Kidney capillary endothelial cell (primary cell): ENCODE data around the gene AK1.
A peak's percentile ranks its signal among the peaks of the same experiment; 100 is the strongest.
"Not testable (repeated sequence)": the region's sequence is repeated elsewhere in the genome, so short reads cannot be mapped to it uniquely, and the experiment has no call there.

Experiments used
- DNase-seq: peaks from one replicate; pipeline ENCODE4 v3.0.0-alpha.2; 2018; ENCODE audit warnings: low spot score

Gene AK1

GRCh38 chr9:127884427-127884911 lies 7.0 kb upstream of the AK1 start:
- DNase-seq = no peak

GRCh38 chr9:127883959-127884358 lies 6.5 kb upstream of the AK1 start:
- no peak for DNase-seq

GRCh38 chr9:127881715-127882114 lies 4.2 kb upstream of the AK1 start:
- not testable (repeated sequence) for DNase-seq

DNA sequence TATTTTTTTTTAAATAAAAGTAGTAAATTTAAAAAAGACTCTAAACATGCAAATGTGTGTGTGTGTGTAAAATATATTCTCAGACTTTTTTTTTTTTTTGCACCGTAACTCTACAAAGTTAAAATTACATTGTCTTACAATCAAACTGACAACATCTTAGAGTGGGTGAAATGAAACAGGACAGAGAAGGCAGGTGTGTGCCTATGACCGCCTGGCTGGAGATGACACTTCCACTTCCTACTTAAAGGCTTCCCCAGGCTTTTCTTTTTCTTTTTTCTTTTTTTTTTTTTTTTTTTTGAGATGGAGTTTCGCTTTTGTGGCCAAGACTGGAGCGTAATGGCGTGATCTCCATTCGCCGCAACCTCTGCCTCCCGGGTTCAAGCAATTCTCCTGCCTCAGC lies 2.7 kb upstream of the AK1 start:
- no peak for DNase-seq

GRCh38 chr9:127878652-127879390 lies 1.3 kb upstream of the AK1 start:
- DNase-seq = no peak

DNA sequence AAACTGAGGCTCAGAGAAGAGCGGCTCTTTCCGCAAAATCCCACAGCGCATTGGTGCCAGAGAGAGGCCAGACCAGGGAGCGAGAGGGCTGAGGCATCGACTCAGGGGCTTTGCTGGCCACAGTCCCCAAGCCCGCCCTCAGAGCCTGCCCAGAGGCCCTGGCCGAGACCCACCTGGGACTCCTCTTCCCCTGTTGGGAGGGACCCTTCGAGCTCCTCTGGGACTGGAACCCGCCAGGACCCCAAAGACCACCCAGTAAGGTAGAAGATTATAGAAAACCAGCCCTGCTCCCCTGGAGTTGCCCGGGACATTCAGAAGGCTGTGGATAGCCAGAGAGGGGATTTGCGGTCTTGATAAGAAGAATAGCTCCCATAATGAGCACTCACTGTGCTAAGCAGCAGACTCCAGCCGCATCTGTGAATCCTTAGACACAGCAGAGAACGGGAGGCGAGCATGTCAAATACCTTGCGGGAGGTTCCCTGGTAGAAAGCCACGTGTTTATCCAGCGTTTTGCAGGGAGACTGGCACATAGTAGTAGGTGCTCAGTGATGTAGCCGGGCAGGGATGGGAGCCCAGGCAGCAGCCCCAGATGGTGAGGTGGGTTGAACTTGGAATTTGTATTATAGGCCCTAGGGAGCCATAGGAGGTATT lies 651 bp upstream of the AK1 start:
- DNase-seq = no peak

DNA sequence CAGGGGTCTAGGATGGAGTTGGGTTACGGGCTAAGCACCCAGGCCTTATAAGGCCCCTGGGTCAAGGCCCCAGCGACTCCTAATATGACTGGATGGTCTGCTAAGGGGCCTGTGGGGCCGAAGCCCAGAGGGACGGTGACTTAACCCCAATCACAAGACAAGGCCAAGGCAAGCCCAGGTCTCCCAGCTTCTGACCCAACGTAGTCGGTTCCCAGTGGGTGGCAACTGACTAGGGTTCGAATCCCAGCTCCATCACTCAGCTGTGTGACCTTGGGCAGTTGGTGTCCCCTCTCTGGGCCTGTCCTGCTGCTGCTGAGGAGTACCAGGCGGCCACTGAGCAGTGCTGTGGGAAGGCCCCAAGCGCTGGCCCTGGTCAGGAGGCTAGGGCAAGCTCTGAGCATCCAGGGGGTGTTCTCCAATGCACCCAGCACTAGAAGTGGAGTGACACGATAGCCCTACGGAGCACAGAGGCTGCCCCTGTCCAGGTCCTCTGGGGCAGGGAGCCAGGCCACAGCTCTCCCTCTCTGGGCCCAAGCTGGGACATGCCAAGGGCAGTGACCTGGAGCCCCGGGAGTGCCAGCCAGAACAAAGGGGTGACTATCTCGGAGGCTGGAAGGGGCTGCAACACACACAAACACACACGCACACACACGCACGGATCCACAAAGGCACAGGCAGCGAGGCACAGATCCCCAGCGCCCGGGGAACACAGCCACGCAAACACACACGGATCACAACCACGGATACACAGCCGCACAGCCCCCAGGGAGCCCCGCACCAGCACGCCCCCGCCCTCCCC lies 512 bp downstream of the AK1 start:
- no peak for DNase-seq

DNA sequence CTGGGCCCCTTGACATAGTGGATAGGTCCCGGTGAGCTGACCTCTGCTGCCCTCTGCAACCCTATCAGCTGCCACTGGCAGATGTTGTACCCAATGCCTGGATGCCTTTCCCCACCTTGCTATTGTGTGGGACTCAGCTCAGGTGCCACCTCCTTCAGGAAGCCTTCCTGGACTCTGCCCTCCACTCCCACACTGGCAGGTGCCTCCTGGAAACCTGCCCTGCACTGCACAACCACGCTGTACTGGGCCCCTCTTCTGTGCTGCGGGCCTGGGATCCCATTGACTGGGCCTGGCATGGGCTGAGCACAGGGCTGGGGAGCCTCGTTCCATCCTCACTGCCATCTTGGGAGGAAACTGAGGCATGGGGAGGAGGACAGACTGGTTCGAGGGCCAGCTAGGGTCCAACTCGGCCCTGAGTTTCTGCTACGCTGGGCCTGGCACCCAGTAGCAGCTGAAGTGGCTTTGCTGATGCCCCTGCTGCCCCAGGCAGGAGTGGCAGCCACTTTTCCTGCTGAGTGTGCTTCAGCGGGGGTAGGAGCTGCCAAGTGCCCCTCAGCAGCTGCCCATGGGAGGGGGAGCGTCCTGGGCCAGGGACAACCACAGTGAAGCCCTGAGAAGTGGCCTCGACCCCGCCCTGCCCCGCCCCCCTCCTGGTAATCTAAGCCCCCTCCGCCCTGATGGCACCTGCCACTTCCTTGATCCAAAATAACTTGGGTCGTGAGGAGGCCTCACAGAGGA lies 1.3 kb downstream of the AK1 start:
- DNase-seq = no peak

GRCh38 chr9:127875306-127875966 lies 2.0 kb downstream of the AK1 start:
- no peak for DNase-seq

DNA sequence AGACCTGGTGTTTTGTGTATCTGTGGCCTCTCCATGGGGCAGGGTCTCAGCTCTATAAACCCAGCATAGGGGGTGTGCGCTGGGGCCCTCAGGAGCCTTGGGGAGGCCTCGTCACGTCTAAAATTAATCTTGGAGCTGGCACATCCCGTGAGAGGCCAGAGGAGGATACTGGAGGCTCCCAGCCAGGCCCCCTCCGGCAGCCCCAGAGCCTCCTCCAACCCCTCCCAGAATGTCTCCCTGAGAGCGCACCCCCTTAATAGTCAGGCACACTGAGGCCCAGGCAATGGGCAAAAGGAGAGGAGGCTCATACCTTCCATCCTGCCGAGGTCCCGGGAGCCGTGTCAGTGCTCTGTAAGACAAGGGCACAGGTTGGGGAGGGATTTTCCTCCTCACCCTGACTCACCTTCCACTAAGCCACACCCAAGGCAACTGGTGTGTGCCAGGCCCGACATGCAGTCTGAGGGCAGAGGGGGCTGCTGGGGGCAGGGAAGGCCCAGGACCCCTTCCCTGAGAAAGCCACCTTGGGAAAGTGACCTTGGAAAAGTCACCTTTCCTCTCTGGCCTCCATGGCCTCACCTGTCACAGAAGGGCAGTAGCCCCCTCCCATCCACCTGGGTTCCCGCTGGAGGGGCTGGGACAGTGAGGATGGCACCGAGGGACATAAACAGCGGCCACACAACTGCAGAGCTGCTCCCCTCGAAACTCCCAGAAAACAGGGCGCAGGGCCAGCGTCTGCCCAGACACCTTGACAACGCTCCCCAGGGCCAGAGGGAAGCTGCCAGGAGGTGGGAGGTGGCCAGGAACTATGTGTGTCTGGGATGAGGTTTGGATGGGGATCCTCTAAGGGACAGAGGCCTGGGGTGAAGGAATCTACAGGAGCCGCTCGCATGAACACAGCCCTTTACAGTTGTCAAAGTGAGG lies 2.9 kb downstream of the AK1 start:
- no peak for DNase-seq

DNA sequence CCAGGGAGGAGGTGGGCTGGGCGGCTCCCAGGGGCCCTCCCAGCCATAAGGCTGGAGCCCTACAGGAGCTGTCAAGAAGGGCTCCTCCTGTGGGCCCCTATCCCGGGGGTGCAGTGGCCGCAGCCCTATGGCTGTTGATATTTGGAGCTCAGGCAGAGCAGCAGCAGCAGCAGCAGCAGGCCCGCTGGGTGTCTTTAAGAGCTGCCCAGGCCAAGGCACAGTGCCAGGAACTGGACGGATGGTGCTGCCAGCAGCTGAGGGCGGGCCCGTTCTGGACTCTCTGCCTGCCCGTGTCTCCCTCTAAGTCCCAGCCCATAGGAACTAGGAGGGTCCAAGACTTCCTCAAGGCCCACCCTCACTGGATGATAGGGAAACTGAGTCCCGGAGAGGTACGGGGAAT lies 3.6 kb downstream of the AK1 start:
- DNase-seq = no peak

DNA sequence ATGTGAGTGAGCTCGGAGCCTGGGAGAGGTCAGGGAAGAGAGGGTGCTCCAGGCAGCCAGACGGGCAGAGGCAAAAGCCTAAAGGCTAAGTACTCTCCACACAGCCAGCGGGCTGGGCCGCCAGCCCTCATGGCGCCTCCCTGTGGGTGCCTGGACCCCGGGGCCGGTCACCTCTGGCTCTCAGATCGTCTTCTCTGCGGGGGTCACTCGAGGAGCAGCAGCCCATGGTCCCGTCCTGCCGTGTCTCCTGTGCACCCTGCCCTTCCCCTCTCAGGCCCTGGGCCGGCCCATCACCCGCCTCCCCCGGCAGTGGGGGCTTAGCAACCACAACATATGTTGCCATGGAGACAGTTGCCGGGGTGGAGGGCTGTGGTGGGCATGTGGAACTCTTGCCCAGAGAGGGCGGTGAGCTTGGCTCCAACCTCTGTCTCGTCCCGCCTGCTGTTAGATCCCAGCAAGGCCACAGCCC lies 4.2 kb downstream of the AK1 start:
- DNase-seq = no peak

DNA sequence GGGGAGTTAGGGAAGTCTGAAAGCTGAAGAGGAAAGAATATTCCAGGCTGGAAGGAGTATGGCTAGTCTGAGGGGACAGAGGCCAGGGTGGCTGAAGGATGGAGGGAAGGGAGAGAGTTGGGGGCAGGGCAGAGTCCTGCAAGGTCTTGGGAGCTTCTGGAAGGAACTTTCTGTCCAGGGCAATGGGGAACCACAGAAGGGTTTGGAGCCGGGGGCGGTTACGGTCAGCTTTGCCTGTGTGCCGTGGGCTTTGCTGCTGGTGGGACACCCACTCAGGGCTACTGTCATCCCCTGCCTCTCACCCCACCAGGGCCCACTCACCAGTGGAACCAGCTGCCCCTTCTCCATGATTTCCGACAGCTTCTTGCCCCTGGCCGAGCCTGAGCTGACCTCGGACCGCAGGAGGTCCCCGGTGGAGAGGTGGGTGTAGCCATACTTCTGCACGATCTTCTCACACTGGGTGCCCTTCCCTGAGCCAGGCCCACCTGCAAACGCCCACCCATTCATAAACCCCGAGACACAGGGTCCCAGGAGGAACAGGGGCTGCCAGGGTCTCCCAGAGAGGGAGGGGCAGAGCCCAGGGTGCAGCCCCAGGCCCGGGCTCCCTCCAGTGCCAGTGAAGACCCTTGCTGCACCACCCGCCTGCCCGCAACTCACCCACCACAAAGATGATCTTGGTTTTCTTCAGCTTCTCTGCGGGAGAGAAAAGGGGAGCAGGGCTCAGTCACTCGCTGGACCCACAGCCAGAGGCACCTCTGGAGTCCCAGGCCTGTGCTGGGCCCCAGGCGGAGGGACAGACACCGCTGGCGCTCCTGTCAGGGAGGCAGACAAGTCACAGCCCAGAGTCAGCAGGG lies 4.9 kb downstream of the AK1 start:
- DNase-seq = no peak

DNA sequence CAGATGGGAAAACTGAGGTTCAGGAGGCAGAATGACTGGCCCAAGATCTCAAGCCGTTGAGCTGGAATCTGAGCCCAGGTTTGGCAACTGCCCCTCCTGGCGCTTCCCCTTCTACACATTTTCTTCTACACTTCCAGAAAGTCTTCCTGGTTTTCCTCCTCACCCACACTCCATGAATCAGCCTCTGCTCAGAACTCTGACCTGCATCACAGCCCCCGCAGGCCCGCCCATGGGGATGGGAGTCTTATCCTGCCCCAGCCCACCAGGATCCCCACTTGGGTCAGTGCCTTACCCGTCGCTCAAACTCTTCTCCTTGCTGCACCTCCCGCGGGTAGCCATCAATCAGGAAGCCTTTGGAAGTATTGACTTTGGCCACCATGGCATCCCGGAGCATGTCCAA lies 5.9 kb downstream of the AK1 start:
- DNase-seq = no peak

DNA sequence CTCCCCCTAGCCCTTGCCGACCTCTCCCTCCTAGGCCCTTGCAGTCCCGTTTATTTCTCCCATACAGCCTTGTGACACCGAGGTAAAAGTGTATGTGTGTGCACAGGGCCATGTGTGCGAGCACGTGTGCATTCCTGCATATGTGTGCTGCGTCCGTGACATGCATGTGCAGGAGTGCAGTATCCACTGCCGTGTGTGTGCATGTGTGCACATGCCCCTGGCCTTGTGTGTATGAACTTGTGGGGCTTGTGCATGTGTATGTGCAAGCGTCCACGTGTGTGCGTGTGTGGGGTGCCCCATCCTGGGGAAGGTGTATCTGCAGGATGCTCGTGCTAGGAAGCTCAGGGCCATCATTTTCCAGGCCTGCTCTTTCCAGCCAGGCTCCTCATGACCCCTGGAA lies 6.6 kb downstream of the AK1 start:
- DNase-seq = no peak

GRCh38 chr9:127870153-127870491 lies 7.4 kb downstream of the AK1 start:
- DNase-seq = not testable (repeated sequence)

DNA sequence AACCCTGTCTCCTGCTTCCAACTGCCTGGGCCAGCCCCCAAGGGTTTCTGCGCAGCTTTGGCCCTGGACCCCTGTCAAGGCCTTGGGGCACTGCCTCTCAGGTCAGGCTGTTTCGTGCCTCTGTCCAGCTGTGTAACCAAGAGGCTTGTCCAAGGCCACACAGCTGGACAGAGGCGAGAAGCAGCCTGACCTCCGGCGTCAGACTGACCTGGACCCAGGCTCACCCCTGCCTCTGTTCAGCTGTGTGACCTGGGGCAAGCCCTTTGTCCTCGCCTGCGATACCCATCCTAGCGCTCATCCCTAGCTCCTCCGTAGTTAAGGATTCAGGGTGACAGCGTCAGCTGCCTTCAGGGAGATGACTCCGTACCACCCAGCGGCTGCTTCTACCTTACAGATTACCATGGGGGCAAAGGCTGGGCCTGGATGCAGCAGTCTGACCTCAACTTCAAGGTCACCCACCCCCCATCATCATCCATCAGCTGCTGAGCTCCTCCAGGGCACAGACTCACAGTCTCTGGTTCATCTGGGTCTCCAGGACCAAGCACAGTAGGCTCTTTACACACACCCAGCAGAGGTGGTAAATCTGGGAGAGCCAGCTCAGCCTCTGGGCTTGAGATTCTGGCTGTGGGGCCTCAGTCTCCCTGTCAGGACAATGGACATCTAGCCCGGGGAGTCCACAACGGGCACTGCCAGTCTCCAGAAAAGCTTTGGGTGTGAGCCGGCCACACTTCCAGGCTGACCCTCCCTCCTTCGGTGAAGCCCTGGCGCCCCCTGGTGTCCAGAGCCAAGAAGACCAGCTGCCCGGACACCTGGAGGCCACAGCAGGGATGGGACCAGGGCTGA lies 7.9 kb downstream of the AK1 start:
- DNase-seq = peak; percentile 86

DNA sequence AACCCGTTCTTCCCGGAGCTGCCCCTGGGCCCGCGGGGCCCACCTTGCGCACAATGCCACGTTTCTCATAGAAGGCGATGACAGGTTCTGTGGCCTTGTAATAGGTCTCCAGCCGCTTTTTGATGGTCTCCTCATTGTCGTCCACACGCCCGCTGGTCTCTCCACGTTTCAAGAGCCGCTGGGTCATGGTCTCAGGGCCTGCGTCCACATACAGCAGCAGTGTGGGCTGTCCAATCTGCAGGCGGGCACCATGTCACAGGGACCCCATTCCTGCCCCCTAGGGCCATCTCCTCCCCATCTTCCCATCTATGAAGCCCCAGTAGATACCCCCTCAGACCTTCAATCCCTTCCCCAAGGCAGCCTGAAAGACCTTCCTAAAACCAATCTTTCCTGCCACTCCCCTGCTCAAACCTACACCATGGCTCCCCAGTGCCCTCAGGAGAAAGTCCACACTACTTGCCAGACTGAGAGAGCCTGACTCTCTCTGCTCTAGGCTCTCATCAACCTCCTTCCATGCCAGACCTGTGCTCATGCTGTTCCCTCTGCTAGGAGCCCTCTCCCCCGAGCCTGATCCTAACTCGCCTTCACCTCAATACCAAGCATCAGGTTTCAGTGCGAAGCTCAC lies 9.1 kb downstream of the AK1 start:
- no peak for DNase-seq
